ENCODE data around the gene FAM209B.

Gene FAM209B

DNA sequence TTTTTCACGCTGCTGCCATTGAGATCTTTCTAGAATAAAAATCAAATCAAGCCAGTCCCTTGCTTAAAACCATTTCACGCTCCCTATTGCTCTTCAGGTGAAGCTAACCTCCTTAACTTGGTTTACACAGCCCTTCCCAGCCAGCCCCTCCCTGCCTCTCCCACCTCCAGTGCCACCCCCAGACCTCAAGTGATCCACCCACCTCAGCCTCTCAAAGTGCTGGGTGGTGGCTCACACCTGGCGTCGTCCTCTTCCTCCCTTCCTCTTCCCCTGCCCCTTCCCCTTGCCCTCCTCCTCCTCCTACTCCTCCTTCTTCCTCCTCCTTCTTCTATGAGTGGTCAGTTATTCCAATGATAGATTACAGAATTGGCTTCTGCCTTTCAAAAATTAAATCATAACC, 42.9 kb downstream of the FAM209B start:
- no peaks in the 10 kb centered on the region for H3K9me3 ChIP-seq (ENCODE audit: control insufficient read depth, low read length)
- no peak overlapping the region for H2BK120ac ChIP-seq (ENCODE audit: low read depth, low read length)
- H3K23ac ChIP-seq (ENCODE audit: low read length in 2 of 2): no peak overlapping the region
- H3K18ac ChIP-seq (ENCODE audit: low read depth in 1 of 2, low read length in 2 of 2): no peak overlapping the region
- no peak overlapping the region for H2AFZ ChIP-seq (ENCODE audit: low read depth, low read length)
- no peak overlapping the region for H2BK12ac ChIP-seq (ENCODE audit: low read length in 2 of 2)
- no peaks in the 10 kb centered on the region for H3K36me3 ChIP-seq (ENCODE audit: control insufficient read depth in 1 of 2, insufficient read depth in 2 of 2, low read depth in 1 of 2, low read length in 2 of 2)
- WGBS: 69% methylated on average over 4 of the region's 4 CpGs
- no peak for DNase-seq
- H3K4me1 ChIP-seq (ENCODE audit: control insufficient read depth, insufficient read depth, low read depth, low read length): no peaks in the 10 kb centered on the region
- no peak overlapping the region for H3K4me2 ChIP-seq (ENCODE audit: low read length, poor library complexity, severe bottlenecking)
- H3K9ac ChIP-seq (ENCODE audit: low read length): no peak overlapping the region
- no peak overlapping the region for H2BK15ac ChIP-seq (ENCODE audit: low read depth, poor library complexity, severe bottlenecking)
- H3K14ac ChIP-seq (ENCODE audit: low read length in 2 of 2): no peak overlapping the region
- H2AK5ac ChIP-seq (ENCODE audit: low read length, severe bottlenecking): no peak overlapping the region
- no peaks in the 10 kb centered on the region for H3K79me1 ChIP-seq (replicated peaks; ENCODE audit: low read length, poor library complexity, severe bottlenecking)
- no peak overlapping the region for H4K91ac ChIP-seq (ENCODE audit: low read length)
- no peak overlapping the region for H3K4ac ChIP-seq (ENCODE audit: low read depth in 1 of 2, low read length in 2 of 2)
- H3K27me3 ChIP-seq (ENCODE audit: control insufficient read depth in 1 of 2, insufficient read depth in 1 of 2, low read length in 2 of 2): peaks cover 18 to 33% of the 10 kb centered on the region in 2 experiments
- no peak overlapping the region for H4K8ac ChIP-seq (ENCODE audit: low read length)
- no peak overlapping the region for H2BK5ac ChIP-seq (ENCODE audit: low read depth, low read length, poor library complexity, severe bottlenecking)
- H3K4me3 ChIP-seq (ENCODE audit: insufficient read depth in 1 of 2, low read depth in 1 of 2, low read length in 2 of 2): no peak overlapping the region
- no peak overlapping the region for H3K27ac ChIP-seq (ENCODE audit: low read length, poor library complexity, severe bottlenecking)

- H3K4me2 ChIP-seq (ENCODE audit: low read length, poor library complexity, severe bottlenecking): no peak overlapping the region
- WGBS: 67% methylated on average over 6 of the region's 6 CpGs
- H2BK5ac ChIP-seq (ENCODE audit: low read depth, low read length, poor library complexity, severe bottlenecking): no peak overlapping the region
- no peak overlapping the region for H2BK15ac ChIP-seq (ENCODE audit: low read depth, poor library complexity, severe bottlenecking)
- H2BK12ac ChIP-seq (ENCODE audit: low read length in 2 of 2): no peak overlapping the region
- no peaks in the 10 kb centered on the region for H3K4me1 ChIP-seq (ENCODE audit: control insufficient read depth, insufficient read depth, low read depth, low read length)
- H3K9ac ChIP-seq (ENCODE audit: low read length): no peak overlapping the region
- no peak overlapping the region for H3K14ac ChIP-seq (ENCODE audit: low read length in 2 of 2)
- no peak overlapping the region for H4K91ac ChIP-seq (ENCODE audit: low read length)
- H3K79me1 ChIP-seq (replicated peaks; ENCODE audit: low read length, poor library complexity, severe bottlenecking): no peaks in the 10 kb centered on the region
- no peak overlapping the region for H3K27ac ChIP-seq (ENCODE audit: low read length, poor library complexity, severe bottlenecking)
- H3K4ac ChIP-seq (ENCODE audit: low read depth in 1 of 2, low read length in 2 of 2): no peak overlapping the region
- no peaks in the 10 kb centered on the region for H3K9me3 ChIP-seq (ENCODE audit: control insufficient read depth, low read length)
- H3K23ac ChIP-seq (ENCODE audit: low read length in 2 of 2): no peak overlapping the region
- DNase-seq: no peak
- no peak overlapping the region for H3K4me3 ChIP-seq (ENCODE audit: insufficient read depth in 1 of 2, low read depth in 1 of 2, low read length in 2 of 2)
- H2AK5ac ChIP-seq (ENCODE audit: low read length, severe bottlenecking): no peak overlapping the region
- H4K8ac ChIP-seq (ENCODE audit: low read length): no peak overlapping the region
- H2BK120ac ChIP-seq (ENCODE audit: low read depth, low read length): no peak overlapping the region
- no peaks in the 10 kb centered on the region for H3K36me3 ChIP-seq (ENCODE audit: control insufficient read depth in 1 of 2, insufficient read depth in 2 of 2, low read depth in 1 of 2, low read length in 2 of 2)
- no peak overlapping the region for H3K18ac ChIP-seq (ENCODE audit: low read depth in 1 of 2, low read length in 2 of 2)
- peaks cover 17 to 31% of the 10 kb centered on the region in 2 experiments for H3K27me3 ChIP-seq (ENCODE audit: control insufficient read depth in 1 of 2, insufficient read depth in 1 of 2, low read length in 2 of 2)
- no peak overlapping the region for H2AFZ ChIP-seq (ENCODE audit: low read depth, low read length)
Measured at GRCh38 chr20:56579301-56579710, 46.3 kb downstream of the FAM209B start.

DNA sequence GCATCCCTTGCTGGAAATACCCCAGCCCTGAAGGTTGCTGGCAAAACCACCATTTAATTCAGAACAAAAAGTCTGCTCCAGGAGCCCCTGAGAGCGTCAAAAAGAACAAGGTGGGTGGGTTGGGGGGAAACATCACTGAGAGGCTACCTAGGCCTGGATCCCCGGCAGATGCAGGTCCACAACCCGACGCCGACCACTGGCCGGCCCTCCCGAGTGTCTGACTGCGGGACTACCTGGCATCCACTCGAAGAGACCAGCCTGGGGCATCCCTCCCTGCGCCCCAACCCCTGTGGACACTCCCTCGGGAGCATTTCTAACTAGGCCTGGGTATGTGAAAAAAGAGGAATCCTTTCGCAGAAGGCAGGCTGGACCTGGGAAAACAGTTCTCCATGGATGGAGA, 47.2 kb downstream of the FAM209B start:
- 83% methylated on average over 12 of the region's 12 CpGs for WGBS

GRCh38 chr20:56581701-56582100, 48.7 kb downstream of the FAM209B start:
- Histone ChIP-seq H3K9me3 (ENCODE audit: control insufficient read depth, low read length) (no peaks in the 10 kb centered on the region), H2BK12ac (ENCODE audit: low read length in 2 of 2) (no peak overlapping the region), H2AFZ (ENCODE audit: low read depth, low read length) (no peak overlapping the region), H2BK5ac (ENCODE audit: low read depth, low read length, poor library complexity, severe bottlenecking) (no peak overlapping the region), H3K4ac (ENCODE audit: low read depth in 1 of 2, low read length in 2 of 2) (no peak overlapping the region), H3K27ac (ENCODE audit: low read length, poor library complexity, severe bottlenecking) (no peak overlapping the region), H4K91ac (ENCODE audit: low read length) (no peak overlapping the region), H3K79me1 (replicated peaks; ENCODE audit: low read length, poor library complexity, severe bottlenecking) (no peaks in the 10 kb centered on the region), H2BK15ac (ENCODE audit: low read depth, poor library complexity, severe bottlenecking) (no peak overlapping the region), H3K4me1 (ENCODE audit: control insufficient read depth, insufficient read depth, low read depth, low read length) (no peaks in the 10 kb centered on the region), H2BK120ac (ENCODE audit: low read depth, low read length) (no peak overlapping the region), H3K18ac (ENCODE audit: low read depth in 1 of 2, low read length in 2 of 2) (no peak overlapping the region), H3K36me3 (ENCODE audit: control insufficient read depth in 1 of 2, insufficient read depth in 2 of 2, low read depth in 1 of 2, low read length in 2 of 2) (no peaks in the 10 kb centered on the region), H3K4me3 (ENCODE audit: insufficient read depth in 1 of 2, low read depth in 1 of 2, low read length in 2 of 2) (no peak overlapping the region), H3K23ac (ENCODE audit: low read length in 2 of 2) (no peak overlapping the region), H4K8ac (ENCODE audit: low read length) (no peak overlapping the region), H3K4me2 (ENCODE audit: low read length, poor library complexity, severe bottlenecking) (no peak overlapping the region), H3K9ac (ENCODE audit: low read length) (no peak overlapping the region), H3K14ac (ENCODE audit: low read length in 2 of 2) (no peak overlapping the region), H3K27me3 (ENCODE audit: control insufficient read depth in 1 of 2, insufficient read depth in 1 of 2, low read length in 2 of 2) (peaks cover 6 to 22% of the 10 kb centered on the region in 2 experiments), H2AK5ac (ENCODE audit: low read length, severe bottlenecking) (no peak overlapping the region)
- DNase-seq: no peak
- 74% methylated on average over 1 of the region's 2 CpGs for WGBS

More for the DNA sequence above, 47.2 kb downstream of the FAM209B start:
- Histone ChIP-seq H2BK15ac (ENCODE audit: low read depth, poor library complexity, severe bottlenecking) (no peak overlapping the region), H2AK5ac (ENCODE audit: low read length, severe bottlenecking) (no peak overlapping the region), H2BK12ac (ENCODE audit: low read length in 2 of 2) (no peak overlapping the region), H4K91ac (ENCODE audit: low read length) (no peak overlapping the region), H3K9me3 (ENCODE audit: control insufficient read depth, low read length) (no peaks in the 10 kb centered on the region), H3K4me1 (ENCODE audit: control insufficient read depth, insufficient read depth, low read depth, low read length) (no peaks in the 10 kb centered on the region), H3K27me3 (ENCODE audit: control insufficient read depth in 1 of 2, insufficient read depth in 1 of 2, low read length in 2 of 2) (peaks cover 11 to 25% of the 10 kb centered on the region in 2 experiments), H3K4ac (ENCODE audit: low read depth in 1 of 2, low read length in 2 of 2) (no peak overlapping the region), H3K4me3 (ENCODE audit: insufficient read depth in 1 of 2, low read depth in 1 of 2, low read length in 2 of 2) (no peak overlapping the region), H4K8ac (ENCODE audit: low read length) (no peak overlapping the region), H3K14ac (ENCODE audit: low read length in 2 of 2) (no peak overlapping the region), H3K23ac (ENCODE audit: low read length in 2 of 2) (no peak overlapping the region), H3K79me1 (replicated peaks; ENCODE audit: low read length, poor library complexity, severe bottlenecking) (no peaks in the 10 kb centered on the region), H3K27ac (ENCODE audit: low read length, poor library complexity, severe bottlenecking) (no peak overlapping the region), H2AFZ (ENCODE audit: low read depth, low read length) (no peak overlapping the region), H2BK5ac (ENCODE audit: low read depth, low read length, poor library complexity, severe bottlenecking) (no peak overlapping the region), H2BK120ac (ENCODE audit: low read depth, low read length) (no peak overlapping the region), H3K9ac (ENCODE audit: low read length) (no peak overlapping the region), H3K36me3 (ENCODE audit: control insufficient read depth in 1 of 2, insufficient read depth in 2 of 2, low read depth in 1 of 2, low read length in 2 of 2) (no peaks in the 10 kb centered on the region), H3K4me2 (ENCODE audit: low read length, poor library complexity, severe bottlenecking) (no peak overlapping the region), H3K18ac (ENCODE audit: low read depth in 1 of 2, low read length in 2 of 2) (no peak overlapping the region)
- no peak for DNase-seq
